Muscle layer of colon (tissue), 2 donors: ENCODE measurements around the gene XPO4.
A peak's percentile ranks its signal among the peaks of the same experiment; 100 is the strongest.
"Not testable (repeated sequence)": the region's sequence is repeated elsewhere in the genome, so short reads cannot be mapped to it uniquely, and the experiment has no call there.

Experiments
- H3K27ac ChIP-seq: one replicate; pipeline ENCODE4 v1.7.0; 2013; ENCODE audit warnings: low read depth, mild to moderate bottlenecking, low read length, moderate library complexity
- H3K27me3 ChIP-seq, 2 donors: one replicate each; pipeline ENCODE4 v1.7.0; 2013; ENCODE audit warnings: low read length in 2 of 2, mild to moderate bottlenecking in 2 of 2; ENCODE audit not compliant: insufficient read depth in 2 of 2, control insufficient read depth in 1 of 2
- H3K36me3 ChIP-seq: one replicate; pipeline ENCODE4 v1.7.0; 2013; ENCODE audit warnings: mild to moderate bottlenecking, low read length; ENCODE audit not compliant: insufficient read depth
- H3K4me1 ChIP-seq: one replicate; pipeline ENCODE4 v1.7.0; 2013; ENCODE audit warnings: mild to moderate bottlenecking, low read length; ENCODE audit not compliant: insufficient read depth
- H3K4me3 ChIP-seq, 2 donors: one replicate each; pipeline ENCODE4 v1.7.0; 2013; ENCODE audit warnings: low read length in 2 of 2, low read depth in 1 of 2, mild to moderate bottlenecking in 1 of 2, moderate library complexity in 1 of 2
- H3K9ac ChIP-seq: one replicate; pipeline ENCODE4 v1.7.0; 2013; ENCODE audit warnings: low read length
- H3K9me3 ChIP-seq: one replicate; pipeline ENCODE4 v1.7.0; 2013; ENCODE audit warnings: mild to moderate bottlenecking, low read length
- donor health status: abdominal sarcoma.
- donor health status: Adenocarcinoma of cecum.

Gene XPO4

DNA sequence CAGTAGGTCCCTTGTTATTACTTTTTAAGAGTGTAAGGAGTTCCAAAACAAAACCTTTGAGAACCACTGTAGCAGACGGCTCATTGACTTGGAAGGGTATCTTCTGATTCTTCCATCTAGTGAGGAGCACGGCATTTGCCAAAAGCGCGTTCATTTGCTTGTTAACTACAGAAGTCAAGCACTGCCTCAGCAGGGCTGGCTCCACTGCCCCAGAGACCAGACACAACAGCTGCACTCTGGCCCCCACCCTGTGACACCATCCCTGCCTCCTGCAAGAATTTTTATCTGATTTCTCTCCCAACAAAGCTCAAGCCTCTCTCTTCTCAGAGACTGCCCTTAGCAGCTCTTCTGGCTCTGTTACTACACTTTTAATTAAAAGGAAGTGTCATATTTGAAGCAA lies 20.7 kb upstream of the XPO4 start:
- Histone ChIP-seq H3K27me3 (no peaks in the 10 kb centered on the region), H3K36me3 (no peaks in the 10 kb centered on the region), H3K9ac (no peak overlapping the region), H3K9me3 (no peaks in the 10 kb centered on the region), H3K4me1 (no peaks in the 10 kb centered on the region), H3K4me3 (no peak overlapping the region), H3K27ac (no peak overlapping the region)

DNA sequence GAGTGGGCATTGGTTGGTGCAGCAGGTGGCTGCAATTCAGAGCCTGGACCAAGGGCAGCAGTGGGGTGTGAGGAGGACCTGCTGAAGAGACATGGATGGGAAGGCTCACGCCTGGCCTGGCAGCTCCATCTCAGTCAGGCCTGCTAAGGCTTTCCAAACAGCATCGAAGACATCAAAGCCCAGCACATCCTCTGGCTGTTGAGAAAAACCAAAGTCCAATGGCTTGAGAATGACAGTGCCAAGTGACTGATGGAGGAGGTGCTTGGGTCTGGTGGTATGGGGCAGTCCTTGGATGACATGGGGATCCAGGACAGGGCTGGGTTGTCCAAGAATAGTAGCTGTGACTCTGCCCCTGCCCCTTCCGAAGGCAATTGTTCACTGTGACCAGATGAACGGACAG lies 19.0 kb upstream of the XPO4 start:
- no peaks in the 10 kb centered on the region for H3K9me3 ChIP-seq
- H3K36me3 ChIP-seq: no peaks in the 10 kb centered on the region
- H3K9ac ChIP-seq: no peak overlapping the region
- H3K27me3 ChIP-seq: no peaks in the 10 kb centered on the region
- H3K4me3 ChIP-seq: no peak overlapping the region
- H3K4me1 ChIP-seq: no peaks in the 10 kb centered on the region
- no peak overlapping the region for H3K27ac ChIP-seq

DNA sequence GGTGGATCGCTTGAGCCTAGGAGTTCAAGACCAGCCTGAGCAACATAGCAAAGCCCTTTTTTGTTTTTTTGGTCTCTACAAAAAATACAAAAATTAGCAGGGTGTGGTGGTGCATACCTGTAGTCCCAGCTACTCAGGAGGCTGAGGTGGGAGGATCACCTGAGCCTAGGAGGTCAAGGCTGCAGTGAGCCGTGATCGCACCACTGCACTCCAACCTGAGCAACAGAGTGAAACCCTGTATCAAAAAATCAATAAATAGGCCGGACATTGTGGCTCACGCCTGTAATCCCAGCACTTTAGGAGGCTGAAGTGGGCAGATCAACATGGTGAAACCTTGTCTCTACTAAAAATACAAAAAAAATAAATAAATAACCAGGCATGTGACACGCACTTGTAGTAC lies 13.1 kb upstream of the XPO4 start:
- H3K36me3 ChIP-seq, H3K9ac ChIP-seq, H3K9me3 ChIP-seq, H3K4me1 ChIP-seq, H3K27me3 ChIP-seq, H3K27ac ChIP-seq, H3K4me3 ChIP-seq: not testable (repeated sequence)

DNA sequence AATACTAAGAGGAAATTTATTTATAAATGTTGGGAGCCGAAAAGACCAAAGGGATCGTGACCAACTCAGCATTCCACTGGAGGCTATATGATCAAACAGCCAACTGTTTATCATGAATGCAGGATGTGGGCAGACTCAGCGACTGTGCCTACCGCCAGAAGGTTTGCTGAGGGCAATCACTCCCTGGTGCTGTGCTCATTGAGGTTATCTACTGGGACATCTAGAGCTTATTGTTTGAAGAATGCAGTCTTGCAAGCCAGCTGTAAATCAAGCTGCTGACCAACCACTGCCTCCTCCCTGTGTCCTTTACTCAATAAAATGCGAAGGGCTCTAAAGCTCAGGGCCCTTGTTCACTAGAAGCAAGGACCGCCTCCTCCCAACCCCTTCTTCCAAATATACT lies 8.5 kb upstream of the XPO4 start:
- H3K4me1 ChIP-seq: no peaks in the 10 kb centered on the region
- no peaks in the 10 kb centered on the region for H3K9me3 ChIP-seq
- no peaks in the 10 kb centered on the region for H3K36me3 ChIP-seq
- H3K4me3 ChIP-seq: no peak overlapping the region
- H3K9ac ChIP-seq: no peak overlapping the region
- H3K27me3 ChIP-seq: no peaks in the 10 kb centered on the region
- H3K27ac ChIP-seq: no peak overlapping the region

- Histone ChIP-seq H3K36me3 (no peaks in the 10 kb centered on the region), H3K4me1 (no peaks in the 10 kb centered on the region), H3K27ac (no peak overlapping the region), H3K9me3 (no peaks in the 10 kb centered on the region), H3K9ac (no peak overlapping the region), H3K27me3 (no peaks in the 10 kb centered on the region), H3K4me3 (no peak overlapping the region)
These were observed 6.4 kb upstream of the XPO4 start for GRCh38 chr13:20908714-20909497.

DNA sequence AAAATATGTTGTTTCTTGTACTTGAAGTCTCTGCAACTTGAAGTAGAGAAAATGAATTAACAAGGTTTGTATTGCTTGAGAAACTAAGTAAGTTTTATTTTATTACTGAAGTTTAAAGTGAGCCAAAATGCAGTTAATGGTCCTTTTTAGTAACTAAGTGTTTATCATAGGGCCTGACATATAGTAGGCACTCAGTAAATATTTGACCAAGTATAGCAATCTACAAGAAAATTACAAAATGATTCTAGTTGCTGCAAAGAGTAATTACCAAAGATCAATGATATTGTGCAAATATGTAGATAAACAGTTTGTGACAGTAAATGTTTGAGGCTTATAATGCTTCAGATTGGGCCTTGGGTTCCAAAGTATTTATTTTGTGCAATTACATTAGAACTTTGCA lies 2.4 kb upstream of the XPO4 start:
- Histone ChIP-seq H3K9ac (no peak overlapping the region), H3K27ac (no peak overlapping the region), H3K4me1 (peaks cover 12% of the 10 kb centered on the region), H3K36me3 (no peaks in the 10 kb centered on the region), H3K27me3 (no peaks in the 10 kb centered on the region), H3K9me3 (no peaks in the 10 kb centered on the region), H3K4me3 (no peak overlapping the region)

DNA sequence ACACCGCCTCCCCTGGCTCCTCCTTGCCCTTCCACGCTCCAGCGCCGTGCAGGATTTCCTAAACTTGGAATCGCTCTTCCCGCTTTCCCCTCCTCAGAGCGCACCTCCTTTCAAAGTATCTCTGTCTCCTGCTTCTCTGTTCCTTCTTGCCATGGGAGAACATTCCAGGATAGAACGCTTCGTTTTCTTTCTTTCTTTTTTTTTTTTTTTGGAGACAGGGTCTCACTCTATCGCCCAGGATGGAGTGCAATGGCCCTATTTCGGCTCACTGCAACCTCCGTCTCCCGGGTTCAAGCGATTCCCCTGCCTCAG lies 574 bp upstream of the XPO4 start:
- Histone ChIP-seq H3K9me3 (no peaks in the 10 kb centered on the region), H3K9ac (peak overlapping the region; percentile 61), H3K4me3 (peak overlapping the region; percentile 85 to 86), H3K27me3 (no peaks in the 10 kb centered on the region), H3K4me1 (peaks cover 12% of the 10 kb centered on the region), H3K27ac (peak overlapping the region; percentile 80), H3K36me3 (no peaks in the 10 kb centered on the region)

DNA sequence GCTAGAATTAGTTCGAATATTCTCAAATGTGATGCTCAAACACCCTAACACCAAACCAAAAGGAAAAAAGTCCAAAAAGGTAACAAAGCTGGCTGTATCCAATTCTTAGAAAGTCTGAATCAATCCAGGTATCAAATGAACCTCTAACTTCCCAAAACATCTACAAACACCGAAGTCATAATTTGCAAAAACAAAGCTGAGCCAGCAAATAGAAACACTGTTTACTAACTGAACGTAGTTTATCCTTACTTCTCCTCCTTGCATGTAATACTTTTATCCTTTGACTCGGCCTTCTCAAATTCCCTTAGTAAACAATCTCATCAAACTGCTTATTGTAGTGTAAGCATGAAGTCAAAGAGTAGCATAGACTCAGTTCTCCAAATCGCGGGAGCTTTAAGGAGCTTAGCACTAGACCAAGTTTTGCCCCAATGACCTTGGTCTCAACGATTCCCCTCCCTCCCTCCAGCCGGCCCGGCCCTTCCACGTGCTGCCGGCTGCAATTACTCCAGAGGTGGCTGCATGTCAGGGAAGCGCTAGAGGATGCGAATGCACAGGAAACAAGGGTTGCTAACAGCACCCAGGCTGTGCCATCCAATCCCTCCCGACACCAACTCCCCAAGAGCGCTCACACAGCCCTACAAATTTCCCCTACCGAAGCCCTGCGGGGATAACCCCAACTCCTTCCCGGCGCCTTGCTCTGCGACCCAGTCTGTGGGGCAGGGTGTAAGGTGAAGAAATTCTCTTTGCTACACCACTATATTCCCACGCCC lies 693 bp downstream of the XPO4 start:
- Histone ChIP-seq H3K4me1 (peaks cover 12% of the 10 kb centered on the region), H3K9ac (peak overlapping the region; percentile 93)

DNA sequence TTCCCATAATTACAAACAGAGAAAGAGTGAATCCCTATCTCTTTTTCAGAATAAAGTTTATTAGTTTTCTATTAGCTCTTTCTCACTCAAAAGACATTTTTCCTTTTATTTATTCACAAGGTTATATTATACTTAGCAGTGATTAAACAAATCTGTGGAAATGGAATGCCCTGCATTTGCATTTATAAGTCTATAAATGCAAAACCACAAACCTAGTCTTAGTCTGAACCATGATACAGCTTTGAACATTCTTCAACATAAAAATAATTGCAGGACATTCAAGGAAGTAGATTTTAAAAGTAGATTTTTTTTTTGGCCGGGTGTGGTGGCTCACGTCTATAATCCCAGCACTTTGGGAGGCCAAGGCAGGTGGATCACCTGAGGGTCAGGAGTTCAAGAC lies 8.3 kb downstream of the XPO4 start:
- H3K27me3 ChIP-seq: no peaks in the 10 kb centered on the region
- no peak overlapping the region for H3K4me3 ChIP-seq
- no peaks in the 10 kb centered on the region for H3K4me1 ChIP-seq
- no peak overlapping the region for H3K27ac ChIP-seq
- H3K9me3 ChIP-seq: no peaks in the 10 kb centered on the region
- H3K36me3 ChIP-seq: no peaks in the 10 kb centered on the region
- H3K9ac ChIP-seq: no peak overlapping the region

More for the DNA sequence above, 693 bp downstream of the XPO4 start:
- H3K27me3 ChIP-seq: no peaks in the 10 kb centered on the region
- H3K9me3 ChIP-seq: no peaks in the 10 kb centered on the region
- peak overlapping the region; percentile 75 to 85 for H3K4me3 ChIP-seq
- H3K27ac ChIP-seq: peak overlapping the region; percentile 91
- H3K36me3 ChIP-seq: no peaks in the 10 kb centered on the region

GRCh38 chr13:20891768-20892167 lies 10.8 kb downstream of the XPO4 start:
- Histone ChIP-seq H3K9me3 (no peaks in the 10 kb centered on the region), H3K36me3 (no peaks in the 10 kb centered on the region), H3K4me1 (no peaks in the 10 kb centered on the region), H3K9ac (no peak overlapping the region), H3K27ac (no peak overlapping the region), H3K27me3 (no peaks in the 10 kb centered on the region), H3K4me3 (no peak overlapping the region)

DNA sequence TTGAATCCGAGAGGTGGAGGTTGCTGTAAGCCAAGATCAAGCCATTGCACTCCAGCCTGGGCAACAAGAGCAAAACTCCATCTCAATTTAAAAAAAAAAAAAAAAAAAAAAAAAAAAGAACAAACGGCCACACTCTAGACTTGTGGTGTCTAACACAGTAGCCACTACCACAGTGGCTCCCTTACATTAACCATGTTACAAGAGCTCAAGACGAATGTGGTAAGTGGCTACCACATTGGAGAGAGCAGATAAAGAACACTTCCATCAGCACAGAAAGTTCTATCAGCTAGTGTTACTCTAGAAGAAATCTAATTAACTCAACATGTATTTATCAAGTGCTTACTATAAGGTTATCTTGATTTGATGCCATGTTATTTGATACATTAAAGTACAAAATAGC lies 11.5 kb downstream of the XPO4 start:
- no peaks in the 10 kb centered on the region for H3K27me3 ChIP-seq
- no peaks in the 10 kb centered on the region for H3K9me3 ChIP-seq
- H3K9ac ChIP-seq: no peak overlapping the region
- H3K27ac ChIP-seq: no peak overlapping the region
- no peaks in the 10 kb centered on the region for H3K36me3 ChIP-seq
- no peaks in the 10 kb centered on the region for H3K4me1 ChIP-seq
- no peak overlapping the region for H3K4me3 ChIP-seq

- H3K4me3 ChIP-seq, H3K4me1 ChIP-seq, H3K9ac ChIP-seq, H3K36me3 ChIP-seq, H3K27me3 ChIP-seq, H3K27ac ChIP-seq, H3K9me3 ChIP-seq: not testable (repeated sequence)
These were observed 12.0 kb downstream of the XPO4 start for GRCh38 chr13:20890540-20890939.
